Skin of body (tissue), 2 donors: ENCODE measurements around the gene METTL8. TPM values are rescaled to one million over a fixed set of nuclear protein-coding genes. Genes with fewer than 3 reads are reported as not detected.
A peak's percentile ranks its signal among the peaks of the same experiment; 100 is the strongest.
"Not testable (repeated sequence)": the region's sequence is repeated elsewhere in the genome, so short reads cannot be mapped to it uniquely, and the experiment has no call there.

Source experiments
- DNase-seq: peaks from one replicate; lab custom pipeline; 2025; lab: John Stamatoyannopoulos, UW
- total RNA-seq: library from RNA; depleted of rRNA; stranded (reverse); fragments of >200 nt; gene quantifications from one replicate; pipeline ENCODE4 v1.2.3, GENCODE V29; 2014

METTL8 gene
- total RNA-seq, 1 donor from 2014 or later: 16.0 TPM

GRCh38 chr2:171430516-171431410, 3.0 kb downstream of the METTL8 start:
- DNase-seq: no peak

GRCh38 chr2:171422710-171423495, 10.9 kb downstream of the METTL8 start:
- DNase-seq: not testable (repeated sequence)

GRCh38 chr2:171420728-171421563, 12.8 kb downstream of the METTL8 start:
- DNase-seq: no peak

GRCh38 chr2:171419333-171419732, 14.5 kb downstream of the METTL8 start:
- no peak for DNase-seq

GRCh38 chr2:171416009-171416926, 17.5 kb downstream of the METTL8 start:
- peak; percentile 91 for DNase-seq

GRCh38 chr2:171414645-171415044, 19.1 kb downstream of the METTL8 start:
- not testable (repeated sequence) for DNase-seq

GRCh38 chr2:171412571-171413175, 21.1 kb downstream of the METTL8 start:
- DNase-seq: peak; percentile 8

- DNase-seq: no peak
Observed at GRCh38 chr2:171411791-171412483, 21.9 kb downstream of the METTL8 start.

- DNase-seq: no peak
Observed at GRCh38 chr2:171411214-171411613, 22.6 kb downstream of the METTL8 start.

- DNase-seq: no peak
Observed at GRCh38 chr2:171410624-171411023, 23.2 kb downstream of the METTL8 start.

GRCh38 chr2:171410101-171410500, 23.7 kb downstream of the METTL8 start:
- DNase-seq: peak; percentile 2

- no peak for DNase-seq
Observed at GRCh38 chr2:171409436-171409971, 24.3 kb downstream of the METTL8 start.

- no peak for DNase-seq
Observed at GRCh38 chr2:171407676-171408044, 26.1 kb downstream of the METTL8 start.

GRCh38 chr2:171407030-171407675, 26.6 kb downstream of the METTL8 start:
- no peak for DNase-seq

GRCh38 chr2:171406044-171406443, 27.7 kb downstream of the METTL8 start:
- DNase-seq: no peak

- no peak for DNase-seq
Observed at GRCh38 chr2:171405546-171405945, 28.2 kb downstream of the METTL8 start.

- DNase-seq: no peak
Observed at GRCh38 chr2:171404719-171405118, 29.1 kb downstream of the METTL8 start.

GRCh38 chr2:171404261-171404660, 29.5 kb downstream of the METTL8 start:
- DNase-seq: no peak
